Measurements from ENCODE around the gene TCEANC.
A peak's percentile ranks its signal among the peaks of the same experiment; 100 is the strongest.

TCEANC gene

DNA sequence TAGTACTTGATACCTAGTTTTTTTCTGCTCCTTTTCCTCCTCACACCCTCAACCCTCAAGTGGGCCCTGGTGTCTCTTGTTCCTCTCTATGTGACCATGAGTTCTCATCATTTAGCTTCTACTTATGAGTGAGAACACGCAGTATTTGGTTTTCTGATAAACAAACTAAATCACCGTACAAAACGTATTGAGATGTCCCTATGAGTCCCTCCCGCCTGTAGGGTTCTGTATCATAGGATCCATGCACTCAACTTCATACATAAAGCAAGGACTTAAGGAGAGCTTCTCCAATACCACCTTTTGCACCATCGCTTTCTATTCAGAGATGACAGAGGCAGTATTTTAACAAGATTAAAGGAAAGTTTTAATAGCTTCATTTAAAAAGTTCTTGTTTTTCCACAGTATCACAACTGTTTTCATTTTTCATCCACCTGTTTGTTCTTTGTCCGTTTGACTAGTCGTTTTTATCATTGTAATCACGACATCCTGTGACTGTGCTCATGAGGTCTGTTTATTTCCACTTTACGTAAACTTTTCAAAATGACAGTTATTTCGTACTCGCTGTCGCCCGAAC, 35.5 kb downstream of the TCEANC start:
- Histone ChIP-seq H3K27ac (ENCODE audit: insufficient read depth, low read length, poor library complexity, severe bottlenecking) (peak overlapping the region; percentile 92), H3K9me3 (ENCODE audit: control insufficient read depth, low read length) (no peaks in the 10 kb centered on the region), H3K4me1 (ENCODE audit: control insufficient read depth, insufficient read depth, low read length, poor library complexity, severe bottlenecking) (peaks cover 3% of the 10 kb centered on the region), H3K36me3 (ENCODE audit: control insufficient read depth, insufficient read depth, low read length) (no peaks in the 10 kb centered on the region), H3K4me3 (ENCODE audit: insufficient read depth, low read depth, low read length, poor library complexity, severe bottlenecking) (peak overlapping the region; percentile 88), H3K27me3 (replicated peaks; ENCODE audit: control insufficient read depth, insufficient read depth, low read length, poor library complexity, severe bottlenecking) (no peaks in the 10 kb centered on the region)
- no peak for DNase-seq

DNA sequence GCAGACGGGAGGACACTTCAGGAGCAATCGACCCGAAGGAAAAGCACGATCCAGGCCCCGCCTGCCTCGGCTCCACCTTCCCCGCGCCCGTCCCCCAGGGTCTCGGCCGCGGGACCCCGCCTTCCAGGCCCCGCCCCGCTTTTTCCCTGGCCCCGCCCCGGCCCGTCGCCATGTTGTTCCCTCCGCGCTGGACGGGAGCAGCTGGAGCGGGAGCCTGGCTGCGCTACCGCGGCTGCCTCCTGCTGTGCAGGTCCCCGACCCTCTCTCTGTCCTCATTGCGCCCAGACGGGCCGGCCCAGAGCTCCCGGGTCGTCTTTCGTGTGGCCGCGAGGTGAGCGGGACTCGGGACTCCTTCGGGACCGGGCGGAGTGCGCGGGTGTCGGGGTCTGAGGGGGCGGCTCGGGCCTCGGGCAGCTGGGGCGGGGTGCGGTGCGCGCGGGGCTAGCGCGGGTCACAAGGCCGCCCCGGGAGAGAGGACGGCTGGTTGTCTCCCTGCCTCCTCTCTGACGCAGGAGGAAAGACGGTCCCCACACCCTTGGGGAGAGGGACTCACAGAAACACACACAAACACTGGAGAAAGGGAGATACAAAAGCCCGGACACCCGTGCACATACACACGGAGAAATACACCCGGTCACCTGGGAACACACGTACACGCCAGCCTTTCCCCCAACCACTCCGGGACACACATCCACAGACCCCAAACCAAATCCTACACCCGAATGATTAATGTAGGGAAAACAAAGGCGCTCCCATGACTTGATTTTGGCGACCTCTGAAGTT, 36.2 kb downstream of the TCEANC start, which contains the start of gene RAB9A:
Gene RAB9A (plus strand): TSS at position 171 of the 783 bp plus-strand sequence. CDS start 19,619 bp downstream, outside the sequence.
- no peaks in the 10 kb centered on the region for H3K9me3 ChIP-seq (ENCODE audit: control insufficient read depth, low read length)
- H3K36me3 ChIP-seq (ENCODE audit: control insufficient read depth, insufficient read depth, low read length) = no peaks in the 10 kb centered on the region
- peak within 1 kb of the TSS; percentile 88 for H3K4me3 ChIP-seq (ENCODE audit: insufficient read depth, low read depth, low read length, poor library complexity, severe bottlenecking)
- peaks cover 3% of the 10 kb centered on the region for H3K4me1 ChIP-seq (ENCODE audit: control insufficient read depth, insufficient read depth, low read length, poor library complexity, severe bottlenecking)
- peak; percentile 70 to 78 (median 74) for DNase-seq
- peak within 1 kb of the TSS; percentile 92 for H3K27ac ChIP-seq (ENCODE audit: insufficient read depth, low read length, poor library complexity, severe bottlenecking)
- H3K27me3 ChIP-seq (replicated peaks; ENCODE audit: control insufficient read depth, insufficient read depth, low read length, poor library complexity, severe bottlenecking) = no peaks in the 10 kb centered on the region

DNA sequence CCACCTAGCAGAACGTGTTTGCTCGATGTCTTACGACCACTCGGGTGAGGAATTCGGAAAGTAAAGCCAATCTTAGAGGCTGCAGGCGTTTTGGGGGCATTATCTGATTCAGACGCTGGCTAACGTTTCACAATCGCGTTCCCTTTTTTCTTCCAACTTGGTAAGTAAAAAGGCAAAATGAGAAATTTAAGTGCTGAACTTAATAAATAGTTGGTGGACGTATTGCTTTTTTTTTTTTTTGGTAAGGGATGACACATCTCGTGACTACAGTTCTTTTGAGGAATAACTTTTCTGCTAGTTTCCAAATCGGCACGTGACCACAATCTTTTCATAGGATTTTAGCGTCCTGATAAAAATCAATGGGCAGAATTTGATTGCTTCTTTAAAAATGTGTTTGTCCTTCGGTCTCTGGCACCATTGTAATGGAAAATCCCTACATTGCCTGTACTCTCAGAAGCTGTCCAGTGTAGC, 36.8 kb downstream of the TCEANC start:
- no peaks in the 10 kb centered on the region for H3K27me3 ChIP-seq (replicated peaks; ENCODE audit: control insufficient read depth, insufficient read depth, low read length, poor library complexity, severe bottlenecking)
- peak overlapping the region; percentile 88 for H3K4me3 ChIP-seq (ENCODE audit: insufficient read depth, low read depth, low read length, poor library complexity, severe bottlenecking)
- peak overlapping the region; percentile 92 for H3K27ac ChIP-seq (ENCODE audit: insufficient read depth, low read length, poor library complexity, severe bottlenecking)
- no peak for DNase-seq
- no peaks in the 10 kb centered on the region for H3K9me3 ChIP-seq (ENCODE audit: control insufficient read depth, low read length)
- peaks cover 5% of the 10 kb centered on the region for H3K4me1 ChIP-seq (ENCODE audit: control insufficient read depth, insufficient read depth, low read length, poor library complexity, severe bottlenecking)
- no peaks in the 10 kb centered on the region for H3K36me3 ChIP-seq (ENCODE audit: control insufficient read depth, insufficient read depth, low read length)

DNA sequence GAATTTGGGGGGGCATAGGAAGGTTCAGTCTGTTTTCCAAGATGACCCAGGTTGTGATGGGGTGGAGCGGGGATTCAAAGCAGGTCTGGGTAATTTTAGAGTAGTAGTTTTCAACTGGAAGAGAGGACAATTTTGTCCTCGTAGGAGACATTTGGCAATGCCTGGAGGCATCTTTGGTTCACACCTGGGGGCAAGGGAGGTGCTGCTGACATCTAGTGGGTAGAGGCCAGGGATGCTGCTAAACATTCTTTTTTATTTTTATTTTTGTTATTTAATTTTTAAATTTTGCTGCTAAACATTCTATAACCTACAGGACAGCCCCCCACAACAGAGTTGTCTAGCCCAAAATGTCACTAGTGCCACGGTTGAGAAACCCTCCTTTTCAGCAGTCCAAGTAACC, 37.9 kb downstream of the TCEANC start:
- Histone ChIP-seq H3K27ac (ENCODE audit: insufficient read depth, low read length, poor library complexity, severe bottlenecking) (no peak overlapping the region), H3K27me3 (replicated peaks; ENCODE audit: control insufficient read depth, insufficient read depth, low read length, poor library complexity, severe bottlenecking) (no peaks in the 10 kb centered on the region), H3K4me3 (ENCODE audit: insufficient read depth, low read depth, low read length, poor library complexity, severe bottlenecking) (no peak overlapping the region), H3K4me1 (ENCODE audit: control insufficient read depth, insufficient read depth, low read length, poor library complexity, severe bottlenecking) (peaks cover 5% of the 10 kb centered on the region), H3K9me3 (ENCODE audit: control insufficient read depth, low read length) (no peaks in the 10 kb centered on the region), H3K36me3 (ENCODE audit: control insufficient read depth, insufficient read depth, low read length) (no peaks in the 10 kb centered on the region)
- DNase-seq = no peak

DNA sequence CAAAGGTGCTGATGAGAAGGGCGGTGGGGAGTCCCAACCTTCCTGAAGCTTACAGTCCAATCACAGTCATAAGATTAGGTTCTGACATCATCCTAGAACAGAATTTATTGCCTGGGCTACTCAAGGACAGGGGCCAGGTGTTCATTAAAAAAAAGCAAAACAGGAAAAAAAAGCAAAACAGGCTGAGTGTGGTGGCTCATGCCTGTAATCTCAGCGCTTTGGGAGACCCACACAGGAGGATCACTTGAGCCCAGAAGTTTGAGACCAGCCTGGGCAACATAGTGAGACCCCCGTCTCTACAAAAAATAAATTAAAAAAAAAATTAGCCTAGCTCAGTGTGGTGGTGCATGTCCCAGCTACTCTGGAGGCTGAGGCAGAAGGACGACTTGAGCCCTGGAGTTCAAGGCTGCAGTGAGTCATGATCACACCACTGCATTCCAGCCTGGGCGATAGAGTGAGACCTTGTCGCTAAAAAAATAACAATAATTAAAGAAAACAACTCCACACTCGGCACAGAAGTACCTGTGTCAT, 39.0 kb downstream of the TCEANC start:
- Histone ChIP-seq H3K4me3 (ENCODE audit: insufficient read depth, low read depth, low read length, poor library complexity, severe bottlenecking) (no peak overlapping the region), H3K4me1 (ENCODE audit: control insufficient read depth, insufficient read depth, low read length, poor library complexity, severe bottlenecking) (peaks cover 5% of the 10 kb centered on the region), H3K27me3 (replicated peaks; ENCODE audit: control insufficient read depth, insufficient read depth, low read length, poor library complexity, severe bottlenecking) (no peaks in the 10 kb centered on the region), H3K36me3 (ENCODE audit: control insufficient read depth, insufficient read depth, low read length) (no peaks in the 10 kb centered on the region), H3K9me3 (ENCODE audit: control insufficient read depth, low read length) (no peaks in the 10 kb centered on the region), H3K27ac (ENCODE audit: insufficient read depth, low read length, poor library complexity, severe bottlenecking) (no peak overlapping the region)
- no peak for DNase-seq

DNA sequence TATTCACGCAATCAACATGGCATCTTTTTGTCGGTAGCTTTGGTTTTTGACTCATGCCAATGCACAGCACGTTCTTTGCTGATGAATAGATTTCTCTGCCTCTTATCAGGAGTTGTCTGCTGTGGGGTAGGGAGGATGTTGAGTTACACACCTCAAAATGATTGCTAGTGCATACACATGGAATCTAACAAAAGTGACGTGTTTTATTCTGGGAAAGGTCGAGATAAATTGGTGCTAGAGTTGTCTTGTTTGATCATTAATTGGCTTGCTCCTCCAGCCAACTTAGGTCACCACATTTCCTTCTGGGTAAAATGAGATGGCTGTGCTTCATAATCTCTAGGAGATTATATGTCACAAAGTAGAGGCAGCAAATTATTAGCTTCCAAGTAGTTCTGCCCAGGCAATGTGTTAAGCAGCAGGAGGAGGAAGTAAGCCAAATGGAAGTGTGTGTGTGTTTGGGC, 39.9 kb downstream of the TCEANC start:
- Histone ChIP-seq H3K9me3 (ENCODE audit: control insufficient read depth, low read length) (no peaks in the 10 kb centered on the region), H3K4me3 (ENCODE audit: insufficient read depth, low read depth, low read length, poor library complexity, severe bottlenecking) (no peak overlapping the region), H3K27me3 (replicated peaks; ENCODE audit: control insufficient read depth, insufficient read depth, low read length, poor library complexity, severe bottlenecking) (no peaks in the 10 kb centered on the region), H3K27ac (ENCODE audit: insufficient read depth, low read length, poor library complexity, severe bottlenecking) (no peak overlapping the region), H3K36me3 (ENCODE audit: control insufficient read depth, insufficient read depth, low read length) (no peaks in the 10 kb centered on the region), H3K4me1 (ENCODE audit: control insufficient read depth, insufficient read depth, low read length, poor library complexity, severe bottlenecking) (peaks cover 5% of the 10 kb centered on the region)
- DNase-seq = no peak

DNA sequence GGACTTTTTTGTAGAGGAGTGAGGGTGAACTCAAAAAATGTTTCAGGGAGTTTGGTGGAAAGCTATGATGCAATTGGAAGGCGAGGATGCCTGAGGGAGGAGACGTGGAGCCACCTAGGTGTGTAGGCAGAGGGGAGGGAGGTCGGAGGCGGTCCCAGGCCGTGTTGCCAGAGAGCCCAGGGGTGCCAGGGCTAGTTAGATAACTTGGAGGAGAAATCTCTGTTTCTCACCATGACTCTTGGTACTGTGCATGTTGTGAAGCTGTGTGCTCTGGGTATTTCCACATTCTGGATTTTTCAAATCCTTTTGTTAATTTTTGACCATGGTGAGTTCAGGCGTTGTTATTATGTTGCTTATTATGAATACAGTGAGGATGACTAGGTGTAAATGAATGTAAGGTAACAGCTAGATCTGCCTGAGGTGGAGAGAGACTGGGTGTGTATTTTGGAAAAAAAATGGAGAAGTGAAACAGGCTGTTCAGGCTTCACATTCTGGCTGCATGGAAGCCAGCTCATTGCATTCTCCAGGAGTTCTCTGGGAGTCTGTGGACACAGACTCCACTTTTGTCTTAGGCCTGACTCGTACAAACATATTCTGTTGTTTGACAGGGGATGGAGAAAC, 40.5 kb downstream of the TCEANC start:
- no peak for DNase-seq

DNA sequence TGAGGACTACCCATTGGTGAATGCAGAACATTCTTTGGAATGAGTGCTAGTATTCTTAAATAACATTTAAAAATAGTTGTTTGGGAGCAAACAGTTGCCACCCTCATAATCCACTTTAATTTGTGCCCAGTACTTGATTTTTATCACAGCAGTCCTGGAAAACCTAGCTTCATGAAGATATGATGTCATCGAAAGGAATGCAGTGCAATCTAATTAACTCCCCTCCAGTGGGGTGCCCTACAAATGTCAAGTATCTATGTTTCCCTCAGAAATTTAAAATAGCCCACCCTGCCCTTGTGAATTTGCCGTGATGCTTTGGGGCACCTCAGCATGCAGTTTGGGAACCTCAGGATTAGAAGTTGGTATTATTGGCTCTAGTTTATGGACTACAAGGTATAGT, 41.4 kb downstream of the TCEANC start:
- no peaks in the 10 kb centered on the region for H3K9me3 ChIP-seq (ENCODE audit: control insufficient read depth, low read length)
- DNase-seq = no peak
- H3K4me1 ChIP-seq (ENCODE audit: control insufficient read depth, insufficient read depth, low read length, poor library complexity, severe bottlenecking) = peaks cover 5% of the 10 kb centered on the region
- no peaks in the 10 kb centered on the region for H3K36me3 ChIP-seq (ENCODE audit: control insufficient read depth, insufficient read depth, low read length)
- no peaks in the 10 kb centered on the region for H3K27me3 ChIP-seq (replicated peaks; ENCODE audit: control insufficient read depth, insufficient read depth, low read length, poor library complexity, severe bottlenecking)
- H3K4me3 ChIP-seq (ENCODE audit: insufficient read depth, low read depth, low read length, poor library complexity, severe bottlenecking) = no peak overlapping the region
- no peak overlapping the region for H3K27ac ChIP-seq (ENCODE audit: insufficient read depth, low read length, poor library complexity, severe bottlenecking)

More for the DNA sequence above, 40.5 kb downstream of the TCEANC start:
- Histone ChIP-seq H3K4me3 (ENCODE audit: insufficient read depth, low read depth, low read length, poor library complexity, severe bottlenecking) (no peak overlapping the region), H3K27me3 (replicated peaks; ENCODE audit: control insufficient read depth, insufficient read depth, low read length, poor library complexity, severe bottlenecking) (no peaks in the 10 kb centered on the region), H3K9me3 (ENCODE audit: control insufficient read depth, low read length) (no peaks in the 10 kb centered on the region), H3K4me1 (ENCODE audit: control insufficient read depth, insufficient read depth, low read length, poor library complexity, severe bottlenecking) (peaks cover 5% of the 10 kb centered on the region), H3K27ac (ENCODE audit: insufficient read depth, low read length, poor library complexity, severe bottlenecking) (no peak overlapping the region), H3K36me3 (ENCODE audit: control insufficient read depth, insufficient read depth, low read length) (no peaks in the 10 kb centered on the region)

DNA sequence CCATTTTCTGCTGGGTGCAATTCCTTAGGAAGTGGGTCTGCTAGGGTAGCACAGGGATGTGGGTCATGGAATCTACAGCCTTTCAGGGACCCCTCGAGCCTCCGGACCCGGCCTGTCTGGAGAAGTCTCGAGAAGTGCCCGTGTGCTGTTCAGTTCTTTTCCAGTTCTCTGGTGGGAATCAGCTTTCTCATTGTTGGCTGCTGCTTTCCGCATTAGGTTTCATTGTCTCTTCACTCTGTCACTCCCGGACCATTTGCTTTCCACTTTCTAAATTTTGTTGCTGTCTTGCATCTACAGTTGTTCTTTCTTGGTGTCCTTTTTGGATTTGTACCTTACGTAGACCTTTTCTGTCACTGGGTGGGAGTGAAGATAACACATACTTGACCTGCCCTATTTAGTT, 42.0 kb downstream of the TCEANC start:
- DNase-seq = no peak
- Histone ChIP-seq H3K4me1 (ENCODE audit: control insufficient read depth, insufficient read depth, low read length, poor library complexity, severe bottlenecking) (peaks cover 5% of the 10 kb centered on the region), H3K36me3 (ENCODE audit: control insufficient read depth, insufficient read depth, low read length) (no peaks in the 10 kb centered on the region), H3K9me3 (ENCODE audit: control insufficient read depth, low read length) (no peaks in the 10 kb centered on the region), H3K27ac (ENCODE audit: insufficient read depth, low read length, poor library complexity, severe bottlenecking) (no peak overlapping the region), H3K4me3 (ENCODE audit: insufficient read depth, low read depth, low read length, poor library complexity, severe bottlenecking) (no peak overlapping the region), H3K27me3 (replicated peaks; ENCODE audit: control insufficient read depth, insufficient read depth, low read length, poor library complexity, severe bottlenecking) (no peaks in the 10 kb centered on the region)

Measured in effector memory CD4-positive, alpha-beta T cell (primary cell).